H54 (cell line): ENCODE measurements around the gene ACSL5.
"Not testable (repeated sequence)": the region's sequence is repeated elsewhere in the genome, so short reads cannot be mapped to it uniquely, and the experiment has no call there.

ENCODE experiments used
- DNase-seq: peaks from one replicate; pipeline ENCODE4 v3.0.0; 2011; ENCODE audit warnings: low spot score, mixed read lengths; ENCODE audit not compliant: insufficient read length
- FAIRE-seq: peaks from 3 replicates; lab custom pipeline; 2011; peaks lifted over from hg19 to GRCh38; lab: Jason Lieb, UNC
- POLR2A ChIP-seq: IDR thresholded peaks from 2 replicates; pipeline ENCODE4 v1.6.1; 2011; ENCODE audit warnings: low read depth, mild to moderate bottlenecking, low read length

The ACSL5 gene

DNA sequence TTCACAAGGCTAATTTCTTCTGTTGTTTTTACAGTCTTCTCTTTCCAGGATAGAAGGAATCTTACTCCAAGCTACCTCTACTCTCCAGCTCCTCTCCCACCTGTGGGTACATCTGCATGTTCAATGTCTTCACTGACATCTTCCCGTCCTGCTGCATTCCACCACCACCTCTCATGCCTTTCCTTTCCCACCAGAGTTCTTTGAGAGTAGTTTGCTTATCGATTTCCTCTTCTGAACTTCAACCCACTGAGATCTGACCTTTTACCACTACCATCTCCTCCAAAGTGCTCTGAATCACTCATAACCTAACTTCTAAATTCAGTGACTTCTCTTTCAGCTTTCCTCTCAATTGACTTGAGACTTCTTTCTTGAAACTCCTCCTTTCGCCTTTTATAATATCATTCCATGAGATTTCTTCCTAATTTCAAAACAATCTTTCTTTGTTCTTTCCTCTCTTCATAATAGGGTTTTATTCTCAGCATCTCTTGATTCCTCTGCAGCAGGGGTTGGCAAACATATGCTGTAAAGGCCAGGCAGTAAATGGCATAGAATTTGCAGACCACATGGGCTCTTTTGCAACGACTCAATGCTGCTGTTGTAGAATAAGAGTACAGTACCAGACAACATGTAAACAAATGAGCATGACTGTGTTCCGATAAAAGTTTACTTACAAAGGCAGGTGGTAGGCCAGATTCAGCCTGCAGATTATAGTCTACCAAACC is 22.1 kb downstream of the ACSL5 start:
- FAIRE-seq (no peak), DNase-seq (no peak)
- no peak for TF ChIP-seq POLR2A

DNA sequence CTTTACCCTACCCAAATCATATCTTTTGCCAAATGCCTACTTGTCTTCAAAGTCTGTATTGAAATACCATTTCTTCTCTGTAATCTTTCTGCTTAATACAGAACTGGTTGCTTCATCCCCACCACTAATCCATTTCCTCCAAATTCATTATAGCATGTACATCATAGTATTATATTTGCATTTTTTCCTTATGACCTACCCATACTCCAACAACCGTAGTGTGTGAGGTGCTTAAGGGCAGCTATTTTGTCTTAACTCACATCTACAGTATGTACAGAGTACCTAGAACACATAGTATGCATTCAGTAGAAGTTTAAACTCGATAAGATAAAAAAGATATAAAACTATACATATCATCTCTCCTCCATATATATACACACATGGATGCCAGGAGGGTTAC is 23.7 kb downstream of the ACSL5 start:
- no peak for FAIRE-seq

GRCh38 chr10:112402917-112403316 is 29.0 kb downstream of the ACSL5 start:
- no peak for DNase-seq
- FAIRE-seq, result no peak
- TF ChIP-seq POLR2A, result no peak

More for the DNA sequence above, 23.7 kb downstream of the ACSL5 start:
- no peak for DNase-seq
- no peak for TF ChIP-seq POLR2A

GRCh38 chr10:112404617-112405016 is 30.7 kb downstream of the ACSL5 start:
- no peak for TF ChIP-seq POLR2A
- FAIRE-seq (no peak), DNase-seq (no peak)

DNA sequence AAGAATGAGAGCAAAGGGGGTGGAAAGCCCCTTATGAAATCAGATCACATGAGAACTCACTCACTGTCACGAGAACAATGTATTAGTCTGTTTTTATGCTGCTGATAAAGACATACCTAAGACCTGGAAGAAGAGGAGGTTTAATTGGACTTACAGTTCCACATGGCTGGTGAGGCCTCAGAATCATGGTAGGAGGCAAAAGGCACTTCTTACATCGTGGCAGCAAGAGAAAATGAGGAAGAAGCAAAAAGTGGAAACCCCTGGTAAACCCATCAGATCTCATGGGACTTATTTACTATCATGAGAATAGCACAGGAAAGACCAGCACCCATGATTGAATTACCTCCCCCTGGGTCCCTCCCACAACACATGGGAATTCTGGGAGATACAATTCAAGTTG is 32.9 kb downstream of the ACSL5 start:
- FAIRE-seq, DNase-seq: not testable (repeated sequence)

- FAIRE-seq (no peak), DNase-seq (no peak)
- TF ChIP-seq POLR2A, result no peak
Observed at GRCh38 chr10:112407696-112408095, 33.8 kb downstream of the ACSL5 start.

- DNase-seq (no peak), FAIRE-seq (no peak)
- no peak for TF ChIP-seq POLR2A
Observed at GRCh38 chr10:112409299-112409698, 35.4 kb downstream of the ACSL5 start.

GRCh38 chr10:112409755-112410154 is 35.8 kb downstream of the ACSL5 start:
- no peak for TF ChIP-seq POLR2A
- no peak for DNase-seq
- FAIRE-seq, result no peak

GRCh38 chr10:112412696-112413095 is 38.8 kb downstream of the ACSL5 start:
- no peak for TF ChIP-seq POLR2A
- DNase-seq (no peak), FAIRE-seq (no peak)

GRCh38 chr10:112421731-112422130 is 47.8 kb downstream of the ACSL5 start:
- no peak for TF ChIP-seq POLR2A
- DNase-seq (no peak), FAIRE-seq (no peak)

DNA sequence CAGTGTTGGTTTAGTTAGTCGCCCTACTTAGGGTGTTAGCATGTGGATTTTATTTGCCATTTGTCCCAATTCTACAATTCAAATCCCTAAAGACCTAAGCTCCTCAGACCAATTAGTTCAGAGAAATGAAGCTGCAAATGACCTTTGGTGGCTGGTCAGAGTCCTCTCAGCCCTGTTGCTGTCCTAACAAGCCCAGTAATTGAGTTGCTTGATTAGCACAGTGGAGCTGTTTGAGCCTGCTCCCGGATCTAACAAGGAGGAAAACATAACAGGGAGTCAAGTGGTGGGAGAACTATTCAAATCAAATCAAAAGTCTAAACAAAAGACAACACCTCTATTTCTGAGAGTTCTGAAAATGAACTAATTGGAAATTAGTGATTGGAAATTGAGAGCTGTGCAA is 50.7 kb downstream of the ACSL5 start:
- no peak for TF ChIP-seq POLR2A
- DNase-seq (no peak), FAIRE-seq (no peak)

DNA sequence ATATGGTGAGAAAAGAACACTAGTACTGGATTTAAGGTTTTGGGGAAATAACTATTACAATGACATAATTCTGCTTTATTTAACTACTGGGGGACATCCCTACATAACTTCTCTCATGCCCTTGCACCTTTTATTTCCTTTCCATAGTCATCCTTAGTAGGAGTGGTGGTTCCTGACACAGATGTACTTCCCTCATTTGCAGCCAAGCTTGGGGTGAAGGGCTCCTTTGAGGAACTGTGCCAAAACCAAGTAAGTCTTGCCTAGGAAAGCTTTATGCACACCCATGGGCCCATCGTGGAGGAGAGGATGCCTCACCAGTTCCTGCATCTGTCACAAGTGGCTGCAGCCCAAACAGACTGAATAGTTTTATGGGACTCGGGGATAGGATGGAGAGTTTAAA is 52.2 kb downstream of the ACSL5 start:
- FAIRE-seq, result no peak
- TF ChIP-seq POLR2A, result no peak

DNA sequence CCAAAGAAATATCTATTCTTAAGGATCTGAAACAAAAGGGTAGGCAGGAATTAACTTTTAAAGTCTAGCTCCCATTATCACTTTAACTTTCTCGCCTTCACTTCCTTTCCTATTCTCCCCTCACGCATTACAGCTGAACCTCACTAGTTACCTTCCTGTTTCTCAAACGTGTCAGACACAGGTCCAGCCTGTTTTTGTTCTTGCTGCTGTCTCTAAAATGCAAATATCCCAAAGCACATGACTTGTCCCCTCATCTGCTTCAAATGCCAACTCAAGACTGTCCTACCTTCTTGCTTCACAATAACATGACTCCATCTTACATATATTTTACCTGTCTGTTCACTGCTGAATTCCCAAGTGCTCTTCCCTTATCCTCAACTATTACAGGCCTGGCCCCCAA is 55.2 kb downstream of the ACSL5 start:
- FAIRE-seq (no peak), DNase-seq (no peak)
- no peak for TF ChIP-seq POLR2A

More for the DNA sequence above, 52.2 kb downstream of the ACSL5 start:
- DNase-seq, result no peak

- no peak for TF ChIP-seq POLR2A
- DNase-seq (no peak), FAIRE-seq (no peak)
Observed at GRCh38 chr10:112429654-112430230, 55.8 kb downstream of the ACSL5 start.

DNA sequence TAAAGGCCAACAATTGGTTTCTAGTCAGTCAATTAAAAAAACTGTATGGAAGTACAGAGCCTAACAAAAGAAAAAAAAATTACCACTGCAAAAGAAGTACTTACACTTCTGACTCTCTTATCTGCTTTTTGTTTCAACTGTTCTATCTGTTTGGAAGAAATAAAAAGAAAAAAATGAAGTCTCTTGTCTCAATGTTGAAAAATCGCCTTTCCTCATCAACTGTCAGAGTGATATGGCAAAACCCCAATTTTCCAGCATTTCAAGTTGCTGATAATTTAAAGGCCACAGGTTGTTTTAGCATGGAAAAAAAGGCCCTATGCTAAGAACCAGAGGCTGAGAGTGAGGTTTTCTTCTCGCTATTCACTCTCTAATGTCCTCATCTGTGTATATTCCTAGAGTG is 59.2 kb downstream of the ACSL5 start:
- TF ChIP-seq POLR2A, result no peak
- FAIRE-seq (no peak), DNase-seq (no peak)
